BJ (cell line): ENCODE data around the gene RMI2. TPM values are rescaled to one million over a fixed set of nuclear protein-coding genes. Genes with fewer than 3 reads are reported as not detected.

Experiments used
- CTCF ChIA-PET: fragments of 350-600 bp; formaldehyde crosslinking; extraction: SDS; loops from one replicate; lab custom pipeline; 2021; ENCODE audit warnings: antibody characterized with exemption, inconsistent platforms; lab: Yijun Ruan, JAX
- POLR2A ChIA-PET: fragments of 300-600 bp; sonication (Branson Sonifier 250); formaldehyde crosslinking; extraction: SDS; loops from one replicate; lab custom pipeline; 2021; ENCODE audit warnings: antibody characterized with exemption; lab: Charles Lee
- DNase-seq: peaks from one replicate; pipeline ENCODE4 v3.0.0-alpha.2; 2011; ENCODE audit warnings: low read depth
- H3K27me3 ChIP-seq: 2 replicates; pipeline ENCODE4 v1.6.0; 2011; ENCODE audit warnings: low read length; ENCODE audit not compliant: control insufficient read depth, insufficient read depth
- H3K36me3 ChIP-seq: 2 replicates; pipeline ENCODE4 v1.5.1; 2011; ENCODE audit warnings: low read length; ENCODE audit not compliant: control insufficient read depth, insufficient read depth
- H3K4me3 ChIP-seq: 2 replicates; pipeline ENCODE4 v1.5.1; 2011; ENCODE audit warnings: low read depth, mild to moderate bottlenecking, control low read depth, low read length
- polyA plus RNA-seq: library from polyadenylated mRNA; depleted of rRNA; stranded (reverse); fragments of >200 nt; gene quantifications from 2 replicates; pipeline ENCODE4 v1.2.3, GENCODE V29; 2011
- TF ChIP-seq, protein P1 (sequence below): IDR thresholded peaks from 2 replicates; pipeline ENCODE4 v1.5.1; 2011; ENCODE audit warnings: low read depth, mild to moderate bottlenecking, control low read depth, inconsistent platforms, low read length, moderate library complexity; ENCODE audit not compliant: insufficient read depth

The RMI2 gene
- polyA plus RNA-seq, 1 experiment, result 1.7 TPM

DNA sequence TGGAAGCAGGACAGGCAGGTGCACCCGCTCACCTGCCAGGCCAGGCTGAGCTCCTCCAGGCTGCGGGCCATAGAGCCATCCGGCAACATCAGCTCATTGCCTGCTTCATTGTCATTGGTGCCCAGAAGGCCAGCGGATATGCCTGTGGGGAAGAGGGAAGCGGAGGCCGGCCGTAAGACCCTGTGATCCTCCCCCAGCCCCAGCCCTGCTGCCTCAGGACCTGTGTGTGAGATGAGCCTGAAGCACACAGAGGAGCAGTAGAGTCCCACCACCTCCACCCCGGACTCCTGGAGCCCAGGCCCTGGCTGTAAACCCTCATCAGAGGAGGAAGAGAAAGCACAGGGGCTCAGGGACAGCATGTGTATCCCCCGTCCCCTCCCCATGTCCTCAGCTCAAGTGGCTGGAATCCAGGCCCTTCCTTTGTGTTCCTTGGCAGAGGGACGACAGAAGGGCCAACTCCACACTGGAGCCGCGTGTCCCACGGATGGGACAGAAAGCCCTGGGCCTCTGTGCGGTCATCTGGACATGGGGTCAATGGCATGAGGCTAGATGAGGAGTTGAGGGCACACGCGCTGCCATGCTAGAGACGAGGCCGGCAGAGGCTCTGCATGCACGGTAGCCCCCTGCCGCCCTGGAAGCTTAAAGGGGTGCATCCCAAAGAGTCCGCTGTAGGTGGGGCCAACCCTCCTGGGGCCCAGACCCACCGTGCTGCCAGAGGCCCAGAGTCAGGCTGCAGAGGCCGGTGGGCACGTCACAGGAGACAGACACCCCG is 39.1 kb downstream of the RMI2 start:
- Histone ChIP-seq H3K4me3 (no peak overlapping the region), H3K36me3 (no peaks in the 10 kb centered on the region), H3K27me3 (no peaks in the 10 kb centered on the region)
- ChIA-PET POLR2A (no interaction called here), CTCF (interaction anchor here (0.6 to 4.2 kb wide), 5 partner anchors 12 to 675 kb away, joined by 3 to 21 read pairs (median 6); no protein-coding TSS in a partner anchor)
- DNase-seq, result no peak
- TF ChIP-seq, protein P1, sequence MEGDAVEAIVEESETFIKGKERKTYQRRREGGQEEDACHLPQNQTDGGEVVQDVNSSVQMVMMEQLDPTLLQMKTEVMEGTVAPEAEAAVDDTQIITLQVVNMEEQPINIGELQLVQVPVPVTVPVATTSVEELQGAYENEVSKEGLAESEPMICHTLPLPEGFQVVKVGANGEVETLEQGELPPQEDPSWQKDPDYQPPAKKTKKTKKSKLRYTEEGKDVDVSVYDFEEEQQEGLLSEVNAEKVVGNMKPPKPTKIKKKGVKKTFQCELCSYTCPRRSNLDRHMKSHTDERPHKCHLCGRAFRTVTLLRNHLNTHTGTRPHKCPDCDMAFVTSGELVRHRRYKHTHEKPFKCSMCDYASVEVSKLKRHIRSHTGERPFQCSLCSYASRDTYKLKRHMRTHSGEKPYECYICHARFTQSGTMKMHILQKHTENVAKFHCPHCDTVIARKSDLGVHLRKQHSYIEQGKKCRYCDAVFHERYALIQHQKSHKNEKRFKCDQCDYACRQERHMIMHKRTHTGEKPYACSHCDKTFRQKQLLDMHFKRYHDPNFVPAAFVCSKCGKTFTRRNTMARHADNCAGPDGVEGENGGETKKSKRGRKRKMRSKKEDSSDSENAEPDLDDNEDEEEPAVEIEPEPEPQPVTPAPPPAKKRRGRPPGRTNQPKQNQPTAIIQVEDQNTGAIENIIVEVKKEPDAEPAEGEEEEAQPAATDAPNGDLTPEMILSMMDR, result no peak

DNA sequence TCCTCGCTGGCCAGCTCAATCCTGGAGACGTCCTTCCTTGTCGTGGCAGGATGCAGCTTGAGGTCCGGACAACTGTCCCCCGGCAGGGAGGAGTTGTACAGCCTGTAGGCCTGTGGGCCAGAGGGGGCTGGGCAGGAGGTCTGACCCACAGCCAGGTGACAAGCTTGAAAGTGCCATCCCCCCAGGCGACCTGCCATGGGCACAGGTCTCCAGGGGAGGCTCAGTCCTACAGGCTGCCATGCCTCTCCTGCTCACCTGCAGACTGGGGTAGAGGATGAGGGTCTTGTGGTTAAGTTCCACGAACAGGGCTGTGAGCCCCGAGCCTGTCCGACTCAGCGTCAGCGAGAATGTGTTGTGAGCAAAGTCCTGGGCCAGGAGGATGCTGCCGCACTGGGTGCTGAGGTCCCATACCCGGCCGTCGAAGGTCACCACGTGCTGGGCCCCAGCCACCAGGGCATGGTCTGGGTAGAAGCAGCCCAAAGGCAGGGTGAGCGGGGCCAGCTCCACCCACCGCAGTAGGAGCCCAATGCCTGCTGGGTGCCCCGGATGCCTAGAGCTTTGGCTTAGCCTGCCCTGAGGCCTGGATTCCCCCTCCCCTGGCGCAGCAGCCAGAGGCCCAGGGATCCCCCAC is 39.8 kb downstream of the RMI2 start:
- Histone ChIP-seq H3K27me3 (no peaks in the 10 kb centered on the region), H3K36me3 (no peaks in the 10 kb centered on the region), H3K4me3 (no peak overlapping the region)
- ChIA-PET POLR2A (no interaction called here), CTCF (interaction anchor here (0.6 to 4.2 kb wide), 5 partner anchors 10 to 674 kb away, joined by 3 to 21 read pairs (median 6); no protein-coding TSS in a partner anchor)
- TF ChIP-seq, protein P1, result no peak
- no peak for DNase-seq

DNA sequence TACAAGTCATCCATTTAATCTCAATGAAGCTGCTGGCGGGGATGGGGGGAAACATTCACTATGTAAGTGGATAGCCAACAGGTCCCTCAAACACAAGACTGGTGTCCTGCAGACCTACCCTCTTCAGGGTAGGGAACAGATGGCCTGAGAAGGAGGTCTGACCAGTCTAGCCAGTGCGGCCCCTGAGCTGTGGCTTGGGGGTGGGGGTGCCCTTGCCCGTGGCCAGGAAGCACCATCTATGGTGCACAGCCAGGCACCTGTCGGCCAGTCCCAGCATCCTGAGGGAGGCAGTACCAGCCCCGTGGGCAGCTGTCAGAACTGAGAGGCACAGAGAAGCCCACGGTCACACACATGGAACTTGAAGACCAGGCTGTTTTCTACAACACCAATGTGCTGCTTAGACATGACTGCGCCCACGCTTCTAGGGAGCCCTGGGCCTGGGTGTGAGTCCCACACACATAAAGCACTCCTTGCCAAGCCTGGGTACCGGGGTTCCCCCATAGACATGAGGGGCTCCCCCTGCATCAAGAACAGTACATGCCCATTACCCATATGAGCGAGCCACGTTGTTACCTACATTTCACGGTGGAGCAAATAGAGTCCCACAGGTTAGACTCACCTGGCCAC is 40.9 kb downstream of the RMI2 start:
- Histone ChIP-seq H3K4me3 (no peak overlapping the region), H3K27me3 (no peaks in the 10 kb centered on the region), H3K36me3 (no peaks in the 10 kb centered on the region)
- POLR2A ChIA-PET, result no interaction called here
- no peak for DNase-seq
- CTCF ChIA-PET, result interaction anchor here (0.9 to 4.2 kb wide), 9 partner anchors 8 to 130 kb away, joined by 3 to 21 read pairs (median 6); partner anchors contain the start of gene SOCS1
- TF ChIP-seq, protein P1, result no peak

DNA sequence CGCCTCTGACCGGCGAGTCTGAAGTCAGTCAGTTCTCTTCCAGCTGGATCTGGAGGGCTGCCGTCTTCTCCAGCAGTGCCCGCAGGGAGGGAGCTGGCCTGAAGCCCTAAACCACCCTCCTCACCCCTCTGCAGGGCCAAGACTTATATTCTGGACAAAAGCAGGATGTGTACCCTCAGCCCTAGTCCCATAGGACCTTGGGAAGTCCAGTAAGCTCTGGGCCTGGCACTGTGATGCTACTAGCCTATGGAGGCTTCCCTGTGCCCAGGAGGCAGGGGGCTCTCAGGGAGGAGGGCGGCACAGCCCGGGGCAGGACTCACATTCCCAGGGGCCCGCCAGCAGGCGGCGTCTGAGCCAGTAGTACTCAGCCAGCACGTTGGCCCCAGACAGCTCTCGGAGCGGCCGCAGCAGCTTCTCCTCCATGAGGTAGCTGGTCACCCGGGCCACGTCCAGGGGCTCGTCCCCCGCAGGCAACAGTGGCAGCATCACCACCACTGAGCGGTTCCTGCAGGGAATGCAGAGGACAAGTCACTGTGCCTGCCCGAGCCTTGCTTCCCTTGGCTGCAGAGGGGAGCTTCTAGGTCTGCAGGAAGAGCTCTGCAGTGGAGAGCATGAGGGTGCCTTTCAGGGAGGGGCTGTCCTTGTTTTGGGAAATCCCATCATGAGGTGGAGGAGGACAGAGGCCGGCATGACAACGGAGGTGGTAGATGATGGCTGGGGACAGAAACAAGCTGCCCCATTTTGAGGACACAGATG is 41.7 kb downstream of the RMI2 start:
- DNase-seq, result no peak
- no peak overlapping the region for H3K4me3 ChIP-seq
- ChIA-PET POLR2A (no interaction called here), CTCF (interaction anchor here (0.9 to 4.2 kb wide), 13 partner anchors 8 to 423 kb away, joined by 3 to 21 read pairs (median 6); partner anchors contain the start of gene SOCS1)
- no peaks in the 10 kb centered on the region for H3K27me3 ChIP-seq
- H3K36me3 ChIP-seq, result no peaks in the 10 kb centered on the region
- TF ChIP-seq, protein P1, result peak; percentile 64
